ENCODE results near the gene CYP2C9. TPM values are rescaled to one million over a fixed set of nuclear protein-coding genes. Genes with fewer than 3 reads are reported as not detected.
"Not testable (repeated sequence)": the region's sequence is repeated elsewhere in the genome, so short reads cannot be mapped to it uniquely, and the experiment has no call there.

The CYP2C9 gene
- polyA plus RNA-seq (ENCODE audit: insufficient read length in 4 of 4) = 1 to 10 TPM in 2 of 4 donors, under 1 TPM in 2; 0.11 to 3.5 (median 1.8) TPM

DNA sequence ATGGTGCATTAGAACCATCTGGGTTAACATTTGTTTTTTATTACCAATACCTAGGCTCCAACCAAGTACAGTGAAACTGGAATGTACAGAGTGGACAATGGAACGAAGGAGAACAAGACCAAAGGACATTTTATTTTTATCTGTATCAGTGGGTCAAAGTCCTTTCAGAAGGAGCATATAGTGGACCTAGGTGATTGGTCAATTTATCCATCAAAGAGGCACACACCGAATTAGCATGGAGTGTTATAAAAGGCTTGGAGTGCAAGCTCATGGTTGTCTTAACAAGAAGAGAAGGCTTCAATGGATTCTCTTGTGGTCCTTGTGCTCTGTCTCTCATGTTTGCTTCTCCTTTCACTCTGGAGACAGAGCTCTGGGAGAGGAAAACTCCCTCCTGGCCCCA, at the start of gene CYP2C9:
Gene CYP2C9 (plus strand): TSS at position 276 of the 400 bp plus-strand sequence. CDS start 25 bp downstream, at position 301.
- DNase-seq (ENCODE audit: low read depth in 4 of 4, low spot score in 3 of 4) = no peak

DNA sequence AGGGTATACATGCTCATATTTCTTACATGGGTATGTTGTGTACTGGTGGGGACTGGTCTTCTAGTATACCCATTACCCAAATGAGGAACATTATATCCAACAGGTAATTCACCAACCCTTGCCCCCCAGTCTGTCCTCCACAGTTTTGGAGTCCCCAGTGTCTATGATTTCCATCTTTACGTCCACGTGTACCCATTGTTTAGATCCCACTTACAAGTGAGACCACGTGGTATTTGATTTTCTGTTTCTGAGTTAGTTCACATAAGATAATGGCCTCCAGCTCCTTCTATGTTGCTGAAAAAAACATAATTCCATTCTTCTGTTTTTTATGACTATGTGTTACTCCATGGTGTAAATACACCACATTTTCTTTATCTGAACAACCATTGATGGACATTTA, 49.3 kb upstream of the CYP2C9 start:
- no peak for DNase-seq (ENCODE audit: low read depth in 4 of 4, low spot score in 3 of 4)

DNA sequence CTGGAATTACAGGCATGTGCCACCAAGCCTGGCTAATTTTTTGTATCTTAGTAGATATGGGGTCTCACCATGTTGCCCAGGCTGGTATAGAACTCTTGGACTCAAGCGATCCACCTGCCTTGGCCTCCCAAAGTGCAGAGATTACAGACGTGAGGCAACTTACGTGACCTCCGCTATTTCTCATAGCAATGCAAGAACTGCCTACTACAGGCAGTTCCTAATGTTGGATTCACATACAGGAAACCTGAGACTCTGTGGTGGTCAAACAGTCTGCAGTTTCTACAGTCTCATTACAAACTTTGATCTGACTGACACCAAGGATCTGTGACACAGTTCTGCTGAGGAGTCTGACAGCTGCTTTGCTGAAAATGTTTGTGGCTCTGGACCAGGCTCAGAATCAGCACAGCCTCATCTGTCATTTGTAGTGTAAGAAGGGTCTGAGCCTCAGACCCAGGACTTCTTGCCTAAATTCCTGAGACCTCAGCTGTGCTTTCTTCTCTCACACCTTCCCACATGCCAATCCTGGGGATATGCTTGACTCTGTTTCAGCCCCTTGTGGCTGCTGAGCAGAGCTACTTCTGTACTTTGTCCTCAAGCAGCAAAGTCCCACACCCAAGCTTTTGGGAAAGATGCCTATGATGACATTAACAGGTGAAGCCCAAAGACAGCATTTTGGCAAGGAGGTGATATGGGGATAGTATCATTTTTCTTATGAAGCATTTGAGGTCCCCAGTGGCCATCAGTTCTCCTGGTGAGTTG, 48.0 kb upstream of the CYP2C9 start:
- DNase-seq (ENCODE audit: low read depth in 4 of 4, low spot score in 3 of 4) = no peak

DNA sequence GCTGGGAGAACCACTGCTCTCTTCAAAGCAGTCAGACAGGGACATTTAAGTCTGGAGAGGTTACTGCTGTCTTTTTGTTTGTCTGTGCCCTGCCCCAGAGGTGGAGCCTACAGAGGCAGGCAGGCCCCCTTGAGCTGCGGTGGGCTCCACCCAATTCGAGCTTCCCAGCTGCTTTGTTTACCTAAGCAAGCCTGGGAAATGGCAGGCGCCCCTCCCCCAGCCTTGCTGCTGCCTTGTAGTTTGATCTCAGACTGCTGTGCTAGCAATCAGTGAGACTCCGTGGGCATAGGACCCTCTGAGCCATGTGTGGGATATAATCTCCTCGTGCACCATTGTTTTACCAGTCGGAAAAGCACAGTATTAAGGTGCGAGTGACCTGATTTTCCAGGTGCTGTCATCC, 40.0 kb upstream of the CYP2C9 start:
- not testable (repeated sequence) for DNase-seq (ENCODE audit: low read depth in 4 of 4, low spot score in 3 of 4)

DNA sequence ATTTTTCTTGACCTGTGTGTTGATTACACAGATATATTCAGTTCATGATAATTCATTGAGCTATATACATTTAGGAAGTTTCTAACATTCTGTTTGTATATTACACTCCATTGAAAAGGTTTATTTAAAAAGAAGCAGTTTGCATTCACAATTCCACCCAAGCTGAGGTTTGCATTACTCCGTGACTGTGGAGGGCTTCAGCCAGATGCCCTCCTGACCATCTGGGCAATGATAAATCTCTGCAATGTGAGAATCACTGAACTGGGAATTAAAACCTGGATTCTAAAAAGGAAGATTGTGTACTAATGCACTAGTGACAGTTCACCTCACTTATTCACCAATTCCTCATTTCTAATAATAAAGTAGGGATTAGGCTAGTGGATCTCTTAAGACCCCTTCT, 36.4 kb upstream of the CYP2C9 start:
- no peak for DNase-seq (ENCODE audit: low read depth in 4 of 4, low spot score in 3 of 4)

DNA sequence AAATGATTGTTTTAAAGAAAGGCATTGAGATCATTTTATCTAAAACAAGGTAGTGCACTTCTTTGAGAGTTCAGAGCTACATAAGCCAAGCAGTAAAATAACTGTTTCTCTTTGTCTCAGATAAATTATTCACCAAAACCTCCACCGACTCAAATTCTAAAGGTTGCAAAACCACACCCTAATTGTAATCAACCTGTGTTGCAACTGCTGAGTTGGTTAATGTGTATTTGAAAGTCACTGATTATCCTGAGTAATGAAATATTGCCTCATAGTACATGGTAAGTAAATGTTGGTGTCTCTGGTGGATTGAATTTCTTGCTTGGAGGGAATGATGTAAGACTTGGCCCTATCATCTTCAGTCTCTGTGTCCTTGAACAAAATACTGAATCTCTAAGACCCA, 35.9 kb upstream of the CYP2C9 start:
- peak in 1 of 4 donors; percentile 12 for DNase-seq (ENCODE audit: low read depth in 4 of 4, low spot score in 3 of 4)

DNA sequence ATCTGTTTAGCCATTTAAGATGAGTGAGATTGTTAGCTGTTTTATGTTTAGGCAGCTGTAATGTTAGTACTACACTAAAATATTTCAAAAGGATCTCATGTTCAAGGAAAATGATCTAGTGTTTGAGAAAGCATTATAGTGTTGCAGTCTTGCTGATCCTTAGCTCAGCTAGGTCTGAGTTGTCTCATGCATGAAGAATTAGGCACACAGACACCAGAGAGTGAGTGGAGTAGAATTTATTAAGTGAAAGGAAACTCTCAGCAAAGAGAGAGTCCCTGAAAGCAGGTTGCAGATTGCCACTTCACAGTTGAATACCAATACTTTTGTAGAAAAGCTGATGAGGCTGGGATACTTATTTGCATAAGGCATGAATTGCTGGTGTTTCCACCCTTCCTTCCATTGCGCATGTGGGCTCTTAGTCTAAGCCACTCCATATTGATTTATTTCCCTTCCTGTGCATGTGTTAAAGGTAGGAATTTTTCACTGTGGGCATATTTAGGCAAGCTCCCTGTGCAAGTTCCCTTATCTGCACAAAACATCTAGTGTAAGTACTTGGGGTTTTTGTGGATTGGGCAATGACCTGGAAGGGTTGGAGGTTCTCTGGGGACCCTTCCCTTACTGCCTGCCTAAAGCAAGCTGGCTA, 33.8 kb upstream of the CYP2C9 start:
- not testable (repeated sequence) for DNase-seq (ENCODE audit: low read depth in 4 of 4, low spot score in 3 of 4)

- no peak for DNase-seq (ENCODE audit: low read depth in 4 of 4, low spot score in 3 of 4)
Measured at GRCh38 chr10:94916423-94916822, 22.0 kb upstream of the CYP2C9 start.

GRCh38 chr10:94936721-94937120, 1.7 kb upstream of the CYP2C9 start:
- no peak for DNase-seq (ENCODE audit: low read depth in 4 of 4, low spot score in 3 of 4)

DNA sequence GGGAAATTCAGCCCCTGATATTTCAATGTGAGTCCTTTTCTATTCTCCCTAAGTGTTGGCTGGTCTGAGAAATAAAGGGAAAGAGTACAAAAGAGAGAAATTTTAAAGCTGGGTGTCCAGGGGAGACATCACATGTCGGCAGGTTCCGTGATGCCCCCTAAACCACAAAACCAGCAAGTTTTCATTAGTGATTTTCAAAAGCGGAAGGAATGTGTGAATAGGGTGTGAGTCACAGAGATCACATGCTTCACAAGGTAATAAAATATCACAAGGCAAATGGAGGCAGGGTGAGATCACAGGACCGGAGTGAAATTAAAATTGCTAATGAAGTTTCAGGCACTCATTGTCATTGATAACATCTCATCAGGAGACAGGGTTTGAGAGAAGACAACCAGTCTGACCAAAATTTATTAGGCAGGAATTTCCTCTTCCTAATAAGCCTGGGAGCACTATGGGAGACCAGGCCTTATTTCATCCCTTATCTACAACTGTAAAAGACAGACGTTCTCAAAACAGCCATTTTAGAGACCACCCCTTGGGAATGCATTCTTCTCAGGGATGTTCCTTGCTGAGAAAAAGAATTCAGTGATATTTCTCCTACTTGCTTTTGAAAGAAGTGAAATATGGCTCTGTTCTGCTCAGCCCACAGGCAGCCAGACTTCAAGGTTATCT, 5.1 kb downstream of the CYP2C9 start:
- not testable (repeated sequence) for DNase-seq (ENCODE audit: low read depth in 4 of 4, low spot score in 3 of 4)

GRCh38 chr10:94946181-94946580, 7.7 kb downstream of the CYP2C9 start:
- not testable (repeated sequence) for DNase-seq (ENCODE audit: low read depth in 4 of 4, low spot score in 3 of 4)

DNA sequence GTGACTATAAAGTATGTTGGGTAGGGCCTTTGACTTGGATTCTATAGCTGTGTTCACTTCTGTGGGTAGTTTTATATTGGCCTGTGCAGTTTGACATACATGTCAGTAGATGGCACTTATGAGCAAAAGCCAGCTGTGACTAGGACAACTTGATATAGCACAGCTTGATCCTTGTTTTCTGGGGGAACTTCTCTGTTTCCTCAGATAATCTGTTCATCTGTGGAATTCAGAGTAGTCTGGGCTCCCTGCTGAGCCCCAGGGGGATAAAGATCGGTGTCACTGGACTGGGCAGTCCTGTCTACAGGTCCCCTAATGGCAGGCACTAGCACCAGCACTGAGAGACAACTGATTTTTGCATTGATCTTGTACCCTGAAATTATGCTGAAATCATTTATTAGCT, 25.4 kb downstream of the CYP2C9 start:
- DNase-seq (ENCODE audit: low read depth in 4 of 4, low spot score in 3 of 4) = peak in 3 of 4 donors; percentile 12 to 14 (median 14)

DNA sequence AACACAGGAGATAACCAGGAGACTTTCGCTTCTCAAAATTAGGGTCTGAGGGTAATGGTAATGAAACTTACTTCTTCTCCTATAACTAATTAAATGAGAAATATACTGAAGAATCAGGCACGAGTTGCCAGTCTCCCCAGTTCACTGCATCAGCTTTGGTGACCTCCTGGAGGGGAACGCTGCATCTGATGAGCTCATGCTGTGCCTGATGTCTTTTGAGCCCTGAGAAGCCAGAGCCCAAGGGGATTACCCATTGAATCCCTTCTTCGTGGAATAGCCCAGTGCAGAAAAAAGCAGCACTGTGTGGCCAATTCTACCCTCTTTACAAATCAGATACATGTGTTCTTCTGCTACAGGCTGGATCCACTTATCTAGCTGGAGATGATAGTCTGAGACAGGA, 45.1 kb downstream of the CYP2C9 start:
- no peak for DNase-seq (ENCODE audit: low read depth in 4 of 4, low spot score in 3 of 4)

- DNase-seq (ENCODE audit: low read depth in 4 of 4, low spot score in 3 of 4) = no peak
Measured at GRCh38 chr10:94989192-94989591, 50.7 kb downstream of the CYP2C9 start.

DNA sequence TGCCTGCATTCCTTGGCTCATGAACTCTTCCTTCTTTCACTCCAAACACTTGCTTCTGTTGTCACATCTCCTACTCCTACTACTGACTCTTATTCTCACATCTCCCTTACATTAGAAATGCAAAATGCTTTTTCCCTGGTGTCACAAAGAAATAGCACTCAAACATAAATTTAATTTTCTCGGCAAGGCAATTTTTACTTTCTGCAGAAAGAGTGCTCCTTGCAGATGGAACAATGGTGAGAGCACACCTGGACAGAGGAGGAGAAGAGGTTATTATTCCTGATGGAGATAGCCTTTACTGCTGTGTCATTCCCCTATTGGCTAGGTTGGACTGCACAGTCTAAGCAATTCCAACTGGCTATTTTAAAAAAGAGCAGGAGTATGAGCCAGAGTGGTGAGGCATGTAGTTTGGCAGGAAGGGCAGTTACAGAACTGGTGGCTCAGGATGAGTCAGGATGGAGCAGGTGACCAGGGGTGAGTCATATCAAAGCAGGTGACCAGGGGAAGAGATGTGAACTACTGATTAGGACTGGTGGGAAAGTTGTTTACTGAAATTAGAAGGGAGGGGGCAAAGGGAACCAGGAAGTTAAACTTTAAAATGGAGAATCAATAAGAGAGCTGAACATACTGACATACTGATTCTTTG, 52.9 kb downstream of the CYP2C9 start:
- no peak for DNase-seq (ENCODE audit: low read depth in 4 of 4, low spot score in 3 of 4)

DNA sequence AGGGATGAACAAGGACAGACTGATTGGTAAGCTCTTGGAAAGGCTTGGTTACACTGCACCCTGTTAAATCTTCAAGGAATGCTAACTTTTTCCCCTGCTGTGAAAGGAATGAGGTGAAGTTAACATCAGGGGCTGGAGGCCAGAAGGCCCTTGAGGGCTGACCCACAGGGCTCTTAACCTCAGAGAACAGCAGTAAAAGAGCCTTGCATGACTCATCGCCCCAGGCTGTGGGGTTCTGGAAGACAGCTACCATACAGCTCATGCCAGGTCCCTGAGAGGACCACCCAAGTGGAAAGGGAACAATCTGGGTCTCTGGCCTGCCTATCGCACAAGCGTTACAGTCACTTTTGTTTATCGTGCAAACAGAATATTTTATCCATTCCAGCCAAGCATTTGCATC, 54.4 kb downstream of the CYP2C9 start:
- DNase-seq (ENCODE audit: low read depth in 4 of 4, low spot score in 3 of 4) = no peak

GRCh38 chr10:94997741-94998174, 59.3 kb downstream of the CYP2C9 start:
- no peak for DNase-seq (ENCODE audit: low read depth in 4 of 4, low spot score in 3 of 4)

GRCh38 chr10:95026461-95026860, 88.0 kb downstream of the CYP2C9 start:
- DNase-seq (ENCODE audit: low read depth in 4 of 4, low spot score in 3 of 4) = no peak

- no peak for DNase-seq (ENCODE audit: low read depth in 4 of 4, low spot score in 3 of 4)
Measured at GRCh38 chr10:95031656-95032055, 93.2 kb downstream of the CYP2C9 start.

GRCh38 chr10:95034401-95034800, 95.9 kb downstream of the CYP2C9 start:
- DNase-seq (ENCODE audit: low read depth in 4 of 4, low spot score in 3 of 4) = no peak

All from left renal pelvis (tissue), 4 donors.